Motor neuron (in vitro differentiated cells): ENCODE results near the gene COX10. TPM values are rescaled to one million over a fixed set of nuclear protein-coding genes. Genes with fewer than 3 reads are reported as not detected.

Experiments
- ATAC-seq, 8 experiments: fragments of 200-7000 bp; cut with Tn5 transposase; replicated peaks in 6 of 8; 2 replicates each; pipeline ENCODE4 v1.8.0; 2021; ENCODE audit warnings: mild to moderate bottlenecking in 8 of 8, moderate library complexity in 8 of 8
- H3K27ac ChIP-seq, 2 donors: fragments of 250-450 bp; sonication (Bioruptor Pico); 2 replicates each; pipeline ENCODE4 v1.9.0; 2021; ENCODE audit warnings: antibody characterized with exemption in 2 of 2, mild to moderate bottlenecking in 2 of 2, moderate library complexity in 1 of 2
- H3K4me1 ChIP-seq, 2 donors: fragments of 250-450 bp; sonication (Bioruptor Pico); replicated peaks in 1 of 2; 2 replicates each; pipeline ENCODE4 v1.6.1; 2021; ENCODE audit warnings: antibody characterized with exemption in 2 of 2, mild to moderate bottlenecking in 2 of 2, moderate library complexity in 1 of 2
- H3K4me3 ChIP-seq, 5 donors: fragments of 250-450 bp; sonication (Bioruptor Pico); 2 replicates each; pipeline ENCODE4 v1.9.0; 2021; ENCODE audit warnings: antibody characterized with exemption in 5 of 5, mild to moderate bottlenecking in 5 of 5, moderate library complexity in 4 of 5
- WGBS, 10 experiments: fragments of 450-650 bp; shearing (Covaris generic); methylation state at CpG; one replicate each; pipeline ENCODE4 v1.0.0; 2022; 5-methylcytosine and 5-hydroxymethylcytosine counted together
- in situ Hi-C, 9 experiments: fragments of 400-800 bp; cut with MboI; loops; one replicate each; pipeline ENCODE4 v1.15.0; 2021; ENCODE audit warnings: low sequenced_read_pairs in 9 of 9, low pct_unique_long_range_greater_than_20kb in 2 of 9; ENCODE audit not compliant: unreplicated experiment in 9 of 9
- total RNA-seq, 8 experiments: library from RNA; unstranded; fragments of 300-600 nt; gene quantifications; 2 replicates each; pipeline versions ENCODE4 v1.2.3 to v1.2.4, GENCODE V29; 2022

Gene COX10
- total RNA-seq, 8 experiments from 2014 or later: 13.8 to 31.6 (median 18.8) TPM

DNA sequence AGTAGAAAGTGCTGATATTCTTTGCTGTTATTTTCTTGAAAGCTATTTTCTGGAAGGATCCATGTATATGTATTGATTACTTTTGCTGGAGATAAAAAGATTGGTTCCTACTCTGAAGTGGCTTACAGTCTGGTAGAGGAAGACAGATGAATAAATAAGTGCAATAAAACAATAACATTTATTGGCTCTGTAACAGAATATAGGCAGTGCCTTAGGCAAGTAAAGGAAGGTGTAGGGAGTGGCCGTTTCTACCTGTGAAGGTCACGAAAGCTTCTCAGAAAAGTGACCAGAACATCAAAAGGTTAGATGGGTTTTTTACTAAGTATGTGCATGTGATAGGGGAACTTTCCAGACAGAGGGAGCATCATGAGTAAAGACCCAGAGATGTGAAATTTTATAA, 43.1 kb downstream of the COX10 start:
- in situ Hi-C loops: no loop called here
- Histone ChIP-seq H3K27ac (no peak overlapping the region), H3K4me1 (peaks cover 0 to 13% of the 10 kb centered on the region in 2 donors), H3K4me3 (no peak overlapping the region)
- ATAC-seq: no peak
- WGBS, 10 experiments: 67 to 93% (median 92%) methylated on average over 2 of the region's 2 CpGs; no CpG with 5 or more reads in 5 of the 10 experiments

- peaks cover 0 to 13% of the 10 kb centered on the region in 2 donors for H3K4me1 ChIP-seq
- no peak for ATAC-seq
- H3K27ac ChIP-seq: no peak overlapping the region
- H3K4me3 ChIP-seq: no peak overlapping the region
- in situ Hi-C loops: no loop called here
- whole genome bisulfite sequencing, 10 experiments: 63 to 100% (median 100%) methylated on average over 1 of the region's 1 CpG; no CpG with 5 or more reads in 2 of the 10 experiments
Observed at GRCh38 chr17:14113137-14113536, 43.8 kb downstream of the COX10 start.

GRCh38 chr17:14116263-14117024, 47.1 kb downstream of the COX10 start:
- H3K27ac ChIP-seq: no peak overlapping the region
- 78 to 100% (median 99%) methylated on average over 1 to 4 of the region's 4 CpGs; no CpG with 5 or more reads in 2 of the 10 experiments for WGBS, 10 experiments
- in situ Hi-C loops: no loop called here
- no peak overlapping the region for H3K4me3 ChIP-seq
- peaks cover 0 to 3% of the 10 kb centered on the region in 2 donors for H3K4me1 ChIP-seq
- ATAC-seq: no peak

GRCh38 chr17:14118951-14119350, 49.6 kb downstream of the COX10 start:
- WGBS, 10 experiments: 83 to 100% (median 100%) methylated on average over 1 to 2 of the region's 2 CpGs; no CpG with 5 or more reads in 3 of the 10 experiments
- ATAC-seq: no peak
- Histone ChIP-seq H3K27ac (no peak overlapping the region), H3K4me3 (no peak overlapping the region), H3K4me1 (peaks cover 0 to 5% of the 10 kb centered on the region in 2 donors)
- in situ Hi-C loops: no loop called here

- no peak overlapping the region for H3K4me3 ChIP-seq
- H3K4me1 ChIP-seq: peaks cover 5 to 11% of the 10 kb centered on the region in 2 donors
- WGBS, 10 experiments: 94 to 100% (median 100%) methylated on average over 1 to 3 of the region's 3 CpGs; no CpG with 5 or more reads in 5 of the 10 experiments
- no peak for ATAC-seq
- in situ Hi-C loops: no loop called here
- H3K27ac ChIP-seq: no peak overlapping the region
Observed at GRCh38 chr17:14119546-14119945, 50.2 kb downstream of the COX10 start.

DNA sequence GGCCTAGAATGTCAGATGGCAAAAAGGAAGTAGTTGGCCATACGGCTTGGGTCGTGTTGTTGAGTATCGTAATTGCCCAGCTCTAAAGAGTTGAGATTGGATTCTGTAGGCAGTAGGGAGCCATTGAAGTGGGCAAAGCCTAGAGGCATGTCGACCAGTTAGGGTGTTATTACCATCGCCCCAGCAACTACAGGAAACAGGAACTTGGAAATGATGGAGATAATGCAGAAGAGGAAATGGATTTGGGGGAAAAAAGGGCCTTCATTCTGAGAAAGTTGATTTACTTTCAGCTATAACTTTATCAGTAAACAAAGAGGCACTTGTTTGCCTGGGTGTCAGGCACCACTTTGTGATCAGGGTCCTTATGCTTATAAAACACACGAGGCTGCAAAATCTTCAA, 52.6 kb downstream of the COX10 start:
- in situ Hi-C loops: no loop called here
- H3K27ac ChIP-seq: no peak overlapping the region
- H3K4me3 ChIP-seq: no peak overlapping the region
- H3K4me1 ChIP-seq: peaks cover 13 to 28% of the 10 kb centered on the region in 2 donors
- ATAC-seq: no peak
- WGBS, 10 experiments: 80 to 100% (median 95%) methylated on average over 1 to 6 of the region's 6 CpGs

DNA sequence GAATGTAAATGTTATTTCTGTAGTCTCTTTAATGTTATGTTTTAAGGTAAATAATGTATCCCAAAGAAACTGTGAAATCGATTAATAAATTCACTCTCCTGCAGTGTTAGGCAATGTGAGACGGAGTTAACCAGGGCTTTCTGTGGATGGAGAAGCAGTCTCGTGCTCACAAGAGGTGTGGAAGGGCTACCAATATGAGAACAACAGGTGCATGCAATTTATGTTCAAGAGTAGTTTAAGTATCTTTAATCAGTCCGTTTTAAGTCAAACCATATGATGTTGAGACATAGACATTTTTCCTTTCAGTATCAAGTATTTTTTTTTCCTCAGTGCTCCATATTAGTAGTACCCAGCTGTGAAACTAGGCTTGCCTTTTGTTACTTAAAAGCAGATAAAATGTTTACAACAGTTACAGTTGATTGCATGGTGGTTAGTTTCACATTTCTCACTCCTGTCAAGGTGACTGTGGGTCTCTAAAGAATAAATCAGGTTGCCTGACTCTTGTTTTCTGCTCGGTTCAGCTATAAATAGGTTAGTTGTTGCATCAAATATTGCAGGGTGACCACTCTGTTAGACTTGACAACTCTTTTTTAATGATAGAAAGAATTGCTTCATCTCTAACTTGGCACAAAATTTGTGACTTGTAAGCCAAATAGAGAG, 54.4 kb downstream of the COX10 start:
- ATAC-seq: peak in 5 of 8 experiments; percentile 62 to 89 (median 84)
- in situ Hi-C loops: no loop called here
- WGBS, 10 experiments: 60 to 96% (median 75%) methylated on average over 1 to 5 of the region's 5 CpGs; no CpG with 5 or more reads in 1 of the 10 experiments
- Histone ChIP-seq H3K27ac (no peak overlapping the region), H3K4me3 (no peak overlapping the region), H3K4me1 (peaks cover 13 to 28% of the 10 kb centered on the region in 2 donors)

- Histone ChIP-seq H3K4me3 (no peak overlapping the region), H3K27ac (no peak overlapping the region), H3K4me1 (peaks cover 13 to 31% of the 10 kb centered on the region in 2 donors)
- ATAC-seq: no peak
- in situ Hi-C loops: no loop called here
- WGBS, 10 experiments: 45 to 90% (median 71%) methylated on average over 2 to 4 of the region's 4 CpGs; no CpG with 5 or more reads in 1 of the 10 experiments
Observed at GRCh38 chr17:14124854-14125253, 55.5 kb downstream of the COX10 start.

- ATAC-seq: peak in 3 of 8 experiments; percentile 26 to 37 (median 31)
Observed at GRCh38 chr17:14125518-14126137, 56.3 kb downstream of the COX10 start.

GRCh38 chr17:14133104-14133503, 63.8 kb downstream of the COX10 start:
- peaks cover 0 to 3% of the 10 kb centered on the region in 2 donors for H3K4me1 ChIP-seq
- ATAC-seq: no peak
- in situ Hi-C loops: no loop called here
- no peak overlapping the region for H3K4me3 ChIP-seq
- H3K27ac ChIP-seq: no peak overlapping the region

More at GRCh38 chr17:14125518-14126137, 56.3 kb downstream of the COX10 start:
- H3K4me1 ChIP-seq: peaks cover 13 to 31% of the 10 kb centered on the region in 2 donors
- 33 to 94% (median 55%) methylated on average over 2 to 6 of the region's 6 CpGs for WGBS, 10 experiments
- no peak overlapping the region for H3K27ac ChIP-seq
- in situ Hi-C loops: no loop called here
- H3K4me3 ChIP-seq: no peak overlapping the region

DNA sequence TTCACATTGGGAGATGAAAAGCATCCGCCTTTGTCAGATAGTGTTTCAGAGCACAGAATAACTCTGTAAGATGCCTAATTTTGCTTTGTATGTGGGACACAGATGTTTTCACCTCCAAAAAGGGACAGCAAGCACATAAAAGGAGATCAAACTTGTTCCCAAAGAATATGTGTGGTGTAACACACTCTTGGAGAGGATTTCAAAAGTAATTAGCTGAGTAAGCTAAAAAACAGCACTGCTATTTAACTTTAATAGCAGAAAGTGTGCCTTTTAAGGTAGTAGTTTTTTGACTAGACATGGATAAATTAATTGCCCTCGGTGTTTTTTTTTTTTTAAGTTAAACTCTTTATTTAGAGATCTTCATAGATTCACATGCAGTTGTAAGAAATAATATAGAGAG, 65.2 kb downstream of the COX10 start:
- ATAC-seq: no peak
- in situ Hi-C loops: no loop called here

GRCh38 chr17:14135906-14136590, 66.7 kb downstream of the COX10 start:
- in situ Hi-C loops: no loop called here
- WGBS, 10 experiments: 30 to 88% (median 48%) methylated on average over 2 to 4 of the region's 4 CpGs
- ATAC-seq: no peak
- Histone ChIP-seq H3K4me1 (no peaks in the 10 kb centered on the region), H3K4me3 (no peak overlapping the region), H3K27ac (no peak overlapping the region)

More for the DNA sequence above, 65.2 kb downstream of the COX10 start:
- WGBS, 10 experiments: 63 to 100% (median 92%) methylated on average over 1 to 2 of the region's 2 CpGs
- H3K27ac ChIP-seq: no peak overlapping the region
- no peak overlapping the region for H3K4me3 ChIP-seq
- peaks cover 0 to 3% of the 10 kb centered on the region in 2 donors for H3K4me1 ChIP-seq

- Histone ChIP-seq H3K27ac (no peak overlapping the region), H3K4me1 (no peaks in the 10 kb centered on the region), H3K4me3 (no peak overlapping the region)
- no peak for ATAC-seq
- in situ Hi-C loops: no loop called here
- 69 to 100% (median 88%) methylated on average over 1 to 6 of the region's 7 CpGs; no CpG with 5 or more reads in 3 of the 10 experiments for WGBS, 10 experiments
Observed at GRCh38 chr17:14138649-14139048, 69.3 kb downstream of the COX10 start.
